Measurements from ENCODE around the gene PRPF18.

The PRPF18 gene

DNA sequence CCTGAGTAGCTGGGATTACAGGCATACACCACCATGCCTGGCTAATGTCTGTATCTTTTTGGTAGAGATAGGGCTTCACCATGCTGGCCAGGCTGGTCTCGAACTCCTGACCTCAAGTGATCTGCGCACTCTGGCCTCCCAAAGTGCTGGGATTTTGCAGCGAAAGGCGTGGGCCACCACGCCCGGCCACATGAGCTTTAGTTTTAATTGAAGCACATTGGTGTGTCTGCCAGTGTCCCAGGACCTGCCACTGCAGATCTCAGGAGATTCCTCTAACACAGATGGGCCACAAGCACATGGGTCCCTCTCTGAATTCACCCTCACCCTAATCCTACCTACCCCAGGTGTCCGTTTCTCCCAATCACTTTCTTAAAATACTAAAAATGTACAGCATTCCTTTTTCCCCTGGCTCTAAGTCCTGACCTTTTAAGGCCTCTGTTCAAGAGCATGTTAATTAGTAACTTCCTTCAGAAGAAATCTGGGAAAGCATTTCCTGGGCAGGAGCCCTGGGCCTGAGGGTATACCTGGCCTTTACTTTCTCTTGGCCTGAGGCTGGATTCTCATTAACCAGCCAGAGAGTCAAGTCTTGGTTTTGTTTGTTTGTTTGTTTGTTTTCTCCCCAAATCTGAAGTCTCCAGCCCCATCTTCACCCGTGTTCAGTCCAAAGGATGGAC, 82.6 kb downstream of the PRPF18 start:
- no peak for DNase-seq (ENCODE audit: low read depth)

DNA sequence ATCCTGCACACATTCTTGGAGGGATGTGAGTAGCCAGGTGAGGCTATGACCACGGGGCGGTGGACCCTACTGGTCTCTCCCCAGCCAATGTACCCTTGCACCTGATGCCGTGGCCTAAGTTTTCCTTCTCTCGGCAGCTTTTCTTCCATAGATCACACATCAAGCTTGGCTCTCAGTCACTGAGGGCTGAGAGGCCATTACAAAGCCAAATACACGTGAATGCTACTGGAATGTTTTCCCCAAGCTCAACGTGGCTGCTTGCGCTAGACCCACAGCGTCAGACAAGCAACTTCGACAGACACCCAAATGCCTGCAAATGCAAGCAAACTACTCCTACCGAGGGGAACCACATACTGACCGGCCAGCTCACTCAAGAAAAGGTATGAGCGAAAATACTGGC, 83.1 kb downstream of the PRPF18 start:
- DNase-seq (ENCODE audit: low read depth), result no peak

DNA sequence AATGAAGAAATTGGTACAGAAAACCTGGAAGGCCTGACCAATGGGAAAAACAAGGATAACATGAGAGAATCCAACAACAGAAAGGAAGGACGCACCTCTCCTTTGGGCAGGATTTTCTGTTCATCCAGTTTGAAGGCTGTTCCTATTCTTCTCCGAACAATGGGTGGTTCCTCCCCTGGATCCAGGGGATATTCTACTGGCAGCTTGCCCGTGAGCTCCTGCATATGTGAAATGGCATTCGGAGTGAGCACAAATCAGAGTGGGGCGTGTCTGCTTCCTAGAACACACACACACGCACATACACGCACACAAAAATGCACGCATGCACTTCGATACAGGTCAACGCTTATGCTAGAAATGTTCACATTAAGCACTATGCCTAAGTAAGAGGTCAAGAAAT, 83.5 kb downstream of the PRPF18 start:
- no peak for DNase-seq (ENCODE audit: low read depth)

DNA sequence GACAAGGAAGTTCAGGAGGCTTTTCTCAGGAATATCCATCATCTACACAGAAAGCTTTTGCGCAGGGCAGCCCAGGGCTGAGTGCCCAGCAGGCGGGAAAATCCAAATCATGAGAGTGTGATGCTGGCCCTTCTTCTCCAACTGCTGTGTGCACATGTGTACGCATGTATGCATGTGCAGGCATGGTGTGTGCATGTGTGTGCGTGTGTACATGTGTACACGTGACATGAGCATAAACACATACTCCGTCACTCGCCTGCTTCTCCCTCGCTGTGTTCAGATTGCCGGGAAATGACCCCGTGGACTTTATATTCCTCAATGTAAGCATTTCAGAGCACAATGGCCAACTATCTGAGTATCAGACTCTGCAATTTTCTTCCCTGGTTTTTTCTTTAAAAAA, 85.1 kb downstream of the PRPF18 start:
- no peak for DNase-seq (ENCODE audit: low read depth)

DNA sequence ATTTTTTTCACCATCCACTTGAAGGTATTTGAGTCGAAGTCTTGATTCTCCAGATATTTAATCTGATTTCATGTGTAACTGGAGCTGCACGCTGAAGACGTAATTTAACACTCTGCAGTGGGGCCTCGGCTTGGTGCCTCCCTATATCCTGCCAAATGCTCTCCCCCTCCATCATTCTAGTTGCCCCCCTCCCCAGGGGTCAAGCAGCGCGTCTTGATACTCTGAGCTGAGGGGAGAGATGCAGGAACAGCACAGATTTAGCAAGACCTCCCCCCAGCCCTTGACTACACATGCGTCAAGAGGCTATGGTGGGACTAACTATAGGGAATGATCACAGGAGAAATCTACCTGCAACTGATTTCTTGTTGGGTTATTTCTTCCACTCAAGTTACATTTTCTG, 85.8 kb downstream of the PRPF18 start:
- no peak for DNase-seq (ENCODE audit: low read depth)

DNA sequence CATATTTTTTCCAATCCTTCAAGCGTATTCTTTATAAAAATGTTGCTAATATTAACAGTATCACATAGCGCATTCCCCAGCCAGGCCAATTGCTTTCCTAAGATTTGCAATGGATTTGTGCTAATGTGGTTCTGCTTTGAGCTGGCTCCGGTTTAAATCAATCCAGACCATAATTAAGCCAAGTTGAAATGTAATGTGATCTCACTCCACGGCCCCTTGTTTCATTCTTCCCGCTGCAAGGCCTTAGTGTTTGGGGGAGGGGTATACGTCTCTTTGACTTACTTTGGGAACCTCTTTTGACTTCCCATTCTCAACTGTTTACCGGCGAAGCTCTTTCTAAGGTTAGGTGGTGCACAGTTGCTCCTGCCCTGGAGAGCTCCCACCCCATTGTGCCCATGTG, 86.4 kb downstream of the PRPF18 start:
- no peak for DNase-seq (ENCODE audit: low read depth)

DNA sequence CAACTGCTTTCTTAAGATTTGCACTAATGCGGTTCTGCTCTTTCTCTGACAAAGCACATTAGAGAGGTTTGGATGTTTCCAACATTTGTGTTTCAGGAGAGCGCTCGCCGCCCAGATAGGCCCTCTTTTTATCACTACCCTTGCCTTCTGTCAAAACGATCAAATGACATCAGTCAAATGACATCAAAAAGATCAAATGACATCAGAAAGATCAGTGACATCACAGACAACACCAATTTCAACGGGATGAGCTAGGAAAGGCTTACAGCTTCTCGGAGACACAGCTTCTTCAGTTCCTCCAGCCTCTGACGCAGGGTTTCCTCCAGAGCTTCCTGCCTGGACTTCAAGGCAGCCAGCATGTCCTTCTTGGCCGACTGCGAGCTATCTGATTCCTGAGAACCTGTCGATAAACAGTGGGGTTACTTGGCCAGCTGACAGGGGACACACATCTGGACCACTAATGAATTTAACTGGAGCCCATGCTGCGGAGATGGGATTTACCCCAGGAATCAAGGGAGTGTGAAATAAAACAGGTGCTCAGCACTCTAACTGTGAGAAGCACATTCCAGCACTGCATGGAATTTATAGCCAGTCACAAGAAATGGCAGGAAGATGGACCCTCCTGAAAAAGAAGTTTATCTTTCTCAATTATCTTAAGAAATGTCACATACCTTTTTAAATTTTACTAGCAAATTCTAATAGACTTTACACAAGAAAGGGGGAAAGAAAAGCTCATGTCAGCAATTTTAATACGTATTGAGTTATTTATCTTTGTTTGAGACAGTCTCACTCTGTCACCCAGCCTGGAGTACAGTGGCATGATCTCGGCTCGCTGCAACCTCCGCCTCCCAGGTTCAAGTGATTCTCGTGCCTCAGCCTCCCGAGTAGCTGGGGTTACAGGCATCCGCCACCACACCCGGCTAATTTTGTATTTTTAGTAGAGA, 88.2 kb downstream of the PRPF18 start:
- DNase-seq (ENCODE audit: low read depth), result no peak

DNA sequence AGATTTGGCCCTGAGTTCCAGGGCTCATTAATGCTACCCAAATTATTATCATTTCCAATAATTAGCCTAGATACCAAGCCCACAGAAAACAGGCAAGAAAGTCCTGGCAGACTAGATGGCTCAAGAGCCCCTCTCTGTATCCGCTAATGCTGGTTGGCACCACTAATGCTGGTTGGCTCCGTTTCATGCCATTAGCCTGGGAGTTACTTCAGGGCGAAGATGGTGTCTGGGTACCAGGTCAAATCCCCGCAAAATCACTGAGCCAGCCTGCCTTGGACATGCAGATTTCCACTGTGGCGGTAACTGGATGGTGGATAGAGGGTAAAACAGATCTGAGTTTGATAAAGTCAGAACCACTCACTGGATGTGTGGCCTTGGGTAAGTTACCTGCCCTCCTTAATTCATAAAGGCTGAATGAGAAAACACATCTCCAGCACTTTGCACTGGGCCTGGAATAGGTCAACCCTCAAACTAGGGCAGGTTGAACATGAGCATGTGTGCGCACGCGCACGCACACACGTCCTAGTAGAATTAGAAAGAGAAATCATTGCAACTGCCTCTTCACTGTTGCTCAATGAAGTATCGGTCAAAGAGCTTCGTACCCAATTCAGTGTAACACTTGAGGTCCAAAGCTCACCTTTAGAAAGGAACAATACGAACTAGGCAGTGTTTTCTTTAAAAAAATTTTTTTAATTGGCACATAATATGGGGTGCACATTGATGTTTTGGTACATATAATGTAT, 91.5 kb downstream of the PRPF18 start:
- DNase-seq (ENCODE audit: low read depth), result no peak

All from T-helper 22 cell (primary cell).